Endothelial cell (in vitro differentiated cells): ENCODE data around the gene MAPK11. TPM values are rescaled to one million over a fixed set of nuclear protein-coding genes. Genes with fewer than 3 reads are reported as not detected.

Experiments
- DNase-seq: peaks from one replicate; pipeline ENCODE4 v3.0.0; 2021; ENCODE audit warnings: low spot score
- H3K27ac Mint-ChIP-seq: one replicate; pipeline ENCODE4 v1.8.0; 2021; ENCODE audit warnings: mixed read lengths, inconsistent platforms; ENCODE audit not compliant: unreplicated experiment
- H3K27me3 Mint-ChIP-seq: one replicate; pipeline ENCODE4 v1.8.0; 2021; ENCODE audit warnings: mild to moderate bottlenecking, moderate library complexity, mixed read lengths, inconsistent platforms; ENCODE audit not compliant: unreplicated experiment
- H3K36me3 Mint-ChIP-seq: one replicate; pipeline ENCODE4 v1.8.0; 2021; ENCODE audit warnings: mild to moderate bottlenecking, low read depth, mixed read lengths, inconsistent platforms; ENCODE audit not compliant: unreplicated experiment
- H3K4me1 Mint-ChIP-seq: one replicate; pipeline ENCODE4 v1.8.0; 2021; ENCODE audit warnings: mild to moderate bottlenecking, mixed read lengths, inconsistent platforms; ENCODE audit not compliant: unreplicated experiment
- H3K4me3 Mint-ChIP-seq: one replicate; pipeline ENCODE4 v1.8.0; 2021; ENCODE audit warnings: mild to moderate bottlenecking, mixed read lengths, inconsistent platforms; ENCODE audit not compliant: unreplicated experiment
- H3K9me3 Mint-ChIP-seq: one replicate; pipeline ENCODE4 v1.8.0; 2021; ENCODE audit warnings: mixed read lengths, inconsistent platforms; ENCODE audit not compliant: unreplicated experiment
- CTCF ChIP-seq: fragments of 200-600 bp; sonication (generic); IDR thresholded peaks from one replicate; pipeline ENCODE4 v1.5.0; 2021; ENCODE audit warnings: antibody characterized with exemption; ENCODE audit not compliant: unreplicated experiment
- total RNA-seq: library from RNA; stranded (reverse); fragmentation: NEBNext Ultra II Directional; extraction: Animal tissue kit (Norgen Biotek cat#: 25700); gene quantifications from one replicate; pipeline ENCODE4 v1.2.1, GENCODE V29; 2021; ENCODE audit not compliant: unreplicated experiment

MAPK11 gene
- total RNA-seq, 1 donor from 2014 or later = 62.4 TPM

GRCh38 chr22:50310949-50311444, 40.8 kb upstream of the MAPK11 start:
- H3K9me3 Mint-ChIP-seq = no peaks in the 10 kb centered on the region
- no peak overlapping the region for H3K4me3 Mint-ChIP-seq
- H3K27ac Mint-ChIP-seq = no peak overlapping the region
- H3K27me3 Mint-ChIP-seq = peaks cover 3% of the 10 kb centered on the region
- H3K4me1 Mint-ChIP-seq = peaks cover 10% of the 10 kb centered on the region
- H3K36me3 Mint-ChIP-seq = no peaks in the 10 kb centered on the region
- TF ChIP-seq CTCF = no peak
- no peak for DNase-seq

- Mint-ChIP-seq H3K27ac (no peak overlapping the region), H3K4me1 (peaks cover 12% of the 10 kb centered on the region), H3K4me3 (no peak overlapping the region), H3K36me3 (no peaks in the 10 kb centered on the region), H3K9me3 (no peaks in the 10 kb centered on the region), H3K27me3 (peaks cover 4% of the 10 kb centered on the region)
- no peak for TF ChIP-seq CTCF
- DNase-seq = no peak
These were observed 40.0 kb upstream of the MAPK11 start for GRCh38 chr22:50310031-50310722.

DNA sequence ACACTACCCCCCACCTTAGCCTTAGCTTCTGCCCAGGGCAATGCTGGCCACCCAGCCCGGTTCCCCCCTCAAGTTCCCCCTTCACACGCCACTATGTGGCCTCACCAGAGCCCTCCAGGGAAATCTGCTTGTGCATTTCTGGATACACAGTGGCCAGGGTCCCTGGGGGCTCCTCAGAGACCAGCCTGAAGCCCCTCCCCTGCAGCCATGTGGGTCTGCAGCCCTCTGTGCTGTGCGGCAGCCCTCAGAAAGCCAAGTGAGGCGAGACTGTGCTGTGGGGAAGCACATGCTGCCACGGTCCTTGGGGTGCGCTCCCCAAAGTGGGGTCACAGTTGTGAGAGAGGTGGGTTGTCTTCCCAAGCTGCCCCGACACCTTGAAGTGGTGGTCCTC, 39.4 kb upstream of the MAPK11 start:
- no peak for TF ChIP-seq CTCF
- Mint-ChIP-seq H3K27me3 (peaks cover 4% of the 10 kb centered on the region), H3K27ac (no peak overlapping the region), H3K36me3 (no peaks in the 10 kb centered on the region), H3K4me1 (peaks cover 12% of the 10 kb centered on the region), H3K9me3 (no peaks in the 10 kb centered on the region), H3K4me3 (no peak overlapping the region)
- DNase-seq = no peak

DNA sequence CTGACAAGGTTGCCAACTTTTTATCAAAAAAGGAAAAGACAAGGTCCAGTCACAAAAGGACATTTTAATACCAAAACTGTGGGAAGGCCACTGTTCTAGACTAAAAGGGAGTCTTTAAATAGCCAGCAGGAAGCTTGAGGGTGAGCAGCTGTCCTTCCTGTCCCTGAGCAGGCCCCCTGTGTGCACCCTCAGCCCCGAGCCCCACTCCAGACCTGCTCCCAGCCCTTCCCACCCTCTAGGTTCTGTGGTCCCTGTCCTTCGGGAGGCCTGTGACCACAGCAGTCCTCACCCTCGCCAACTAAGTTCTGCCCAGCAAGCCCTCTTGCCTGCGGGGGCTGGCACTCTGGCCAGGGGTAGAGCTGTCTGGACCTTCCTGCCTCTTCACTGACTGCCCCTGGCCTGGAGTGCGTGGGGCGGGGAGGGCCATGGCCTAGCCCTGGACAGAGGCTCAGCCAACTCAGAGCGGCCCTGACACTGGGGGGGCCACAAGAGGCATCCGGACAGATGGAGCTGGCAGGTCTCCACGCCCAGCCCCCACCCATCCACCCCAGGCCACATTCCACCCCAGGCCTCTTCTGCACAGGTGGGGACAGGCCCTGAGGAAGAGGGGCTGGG, 38.9 kb upstream of the MAPK11 start:
- no peak for TF ChIP-seq CTCF
- Mint-ChIP-seq H3K36me3 (no peaks in the 10 kb centered on the region), H3K27ac (peak overlapping the region; percentile 94), H3K27me3 (peaks cover 7% of the 10 kb centered on the region), H3K4me1 (peaks cover 12% of the 10 kb centered on the region), H3K4me3 (peak overlapping the region; percentile 87), H3K9me3 (no peaks in the 10 kb centered on the region)
- no peak for DNase-seq

GRCh38 chr22:50308597-50308935, 38.4 kb upstream of the MAPK11 start:
- Mint-ChIP-seq H3K27ac (peak overlapping the region; percentile 94), H3K4me1 (peaks cover 12% of the 10 kb centered on the region), H3K9me3 (no peaks in the 10 kb centered on the region), H3K36me3 (no peaks in the 10 kb centered on the region), H3K27me3 (peaks cover 7% of the 10 kb centered on the region), H3K4me3 (peak overlapping the region; percentile 87)
- TF ChIP-seq CTCF = no peak
- DNase-seq = peak; percentile 48
